GM19025 (cell line): ENCODE data around the gene GABPB1.

ENCODE experiments used
- ATAC-seq: cut with Tn5 transposase; IDR thresholded peaks from one replicate; pipeline ENCODE4 v1.9.1; 2021; ENCODE audit warnings: mild to moderate bottlenecking, low read depth, moderate library complexity; ENCODE audit not compliant: unreplicated experiment

GABPB1 gene

DNA sequence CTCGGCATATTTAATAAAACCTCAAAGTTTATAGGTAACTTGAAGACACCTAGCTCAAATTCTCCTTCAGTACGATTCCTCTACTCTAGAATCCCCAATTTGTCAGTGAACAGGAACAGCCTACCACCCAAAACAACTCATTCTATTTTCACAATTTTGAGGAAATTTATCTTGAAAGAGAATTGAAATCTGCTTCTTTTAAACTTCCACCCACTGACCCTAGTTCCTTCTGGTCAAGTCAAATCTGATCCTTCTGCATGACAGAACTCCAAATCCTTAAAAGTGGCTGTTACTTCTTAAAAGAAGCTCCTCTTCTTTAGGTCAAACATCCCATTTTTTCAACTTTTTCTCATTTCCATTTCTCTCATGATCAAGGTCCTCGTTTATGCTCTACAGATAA, 4.4 kb downstream of the GABPB1 start:
- no peak for ATAC-seq

GRCh38 chr15:50345298-50345697, 9.7 kb downstream of the GABPB1 start:
- ATAC-seq, result no peak

GRCh38 chr15:50344006-50344464, 11.0 kb downstream of the GABPB1 start:
- ATAC-seq, result no peak

GRCh38 chr15:50341616-50342136, 13.3 kb downstream of the GABPB1 start:
- no peak for ATAC-seq

GRCh38 chr15:50340416-50340815, 14.6 kb downstream of the GABPB1 start:
- ATAC-seq, result no peak

DNA sequence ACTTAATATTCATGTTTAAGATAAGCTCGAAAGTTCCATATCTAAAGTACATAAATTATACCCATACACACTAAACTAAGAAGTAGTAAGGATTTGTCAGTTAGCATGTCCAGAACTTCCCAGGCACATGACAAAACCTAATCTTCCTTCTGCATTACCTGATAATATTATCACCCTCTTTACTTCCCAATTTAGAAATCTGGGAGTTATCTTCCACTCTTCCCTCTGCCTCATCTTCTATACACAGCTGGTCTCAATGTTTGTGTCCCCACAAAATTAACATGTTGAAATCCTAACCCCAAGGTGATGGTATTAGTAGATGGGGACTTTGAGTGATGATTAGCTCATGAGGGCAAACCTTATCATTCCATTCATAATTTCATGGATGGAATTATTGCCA, 15.3 kb downstream of the GABPB1 start:
- ATAC-seq, result no peak

GRCh38 chr15:50335251-50335650, 19.7 kb downstream of the GABPB1 start:
- ATAC-seq, result no peak

- no peak for ATAC-seq
Measured at GRCh38 chr15:50333229-50333628, 21.8 kb downstream of the GABPB1 start.

DNA sequence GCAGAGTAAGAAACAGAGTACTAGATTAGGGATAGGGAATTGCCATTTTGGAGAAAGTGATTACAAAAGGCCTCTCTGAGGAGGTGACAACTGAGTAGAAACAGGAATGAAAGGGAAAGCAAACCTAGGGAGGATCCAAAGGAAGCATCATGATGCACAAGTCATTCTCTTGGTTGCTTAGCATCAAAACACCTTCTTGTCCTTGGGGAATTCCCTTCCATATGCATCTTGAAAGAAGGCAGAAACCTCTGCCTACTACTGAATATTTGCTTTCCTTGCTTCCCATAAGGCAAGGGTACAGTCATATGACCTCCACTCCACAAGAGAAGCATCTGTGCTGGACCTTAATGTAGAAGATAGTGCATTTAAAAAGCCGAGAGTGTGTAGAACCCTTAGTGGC, 24.1 kb downstream of the GABPB1 start:
- ATAC-seq, result no peak

- ATAC-seq, result no peak
Measured at GRCh38 chr15:50328116-50328515, 26.9 kb downstream of the GABPB1 start.

DNA sequence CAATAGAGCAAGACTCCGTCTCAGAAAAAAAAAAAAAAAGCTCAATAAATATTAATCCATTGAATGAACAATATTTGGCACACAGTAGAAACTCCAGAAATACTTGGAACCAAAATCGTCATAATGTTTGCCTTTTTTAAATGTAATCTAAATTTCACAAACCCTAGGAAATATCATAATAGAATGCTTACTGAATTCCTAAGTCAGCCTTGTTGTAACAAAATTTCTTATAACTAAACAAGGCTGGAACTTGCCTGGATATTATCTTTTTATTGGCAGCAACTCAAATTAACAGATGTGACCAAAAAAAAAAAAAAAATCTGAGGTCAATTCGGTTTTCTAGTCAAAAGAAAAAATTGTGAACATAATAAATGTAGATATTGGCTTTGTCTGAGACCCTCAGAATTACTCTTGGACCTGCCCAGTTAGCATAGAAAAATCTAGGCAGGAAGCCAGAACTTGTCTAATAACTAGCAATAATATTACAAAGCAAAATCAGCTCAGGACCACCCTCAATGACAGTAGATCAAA, 33.3 kb downstream of the GABPB1 start:
- no peak for ATAC-seq

- ATAC-seq, result no peak
Measured at GRCh38 chr15:50320504-50320903, 34.5 kb downstream of the GABPB1 start.

GRCh38 chr15:50318697-50319096, 36.3 kb downstream of the GABPB1 start:
- ATAC-seq, result no peak

DNA sequence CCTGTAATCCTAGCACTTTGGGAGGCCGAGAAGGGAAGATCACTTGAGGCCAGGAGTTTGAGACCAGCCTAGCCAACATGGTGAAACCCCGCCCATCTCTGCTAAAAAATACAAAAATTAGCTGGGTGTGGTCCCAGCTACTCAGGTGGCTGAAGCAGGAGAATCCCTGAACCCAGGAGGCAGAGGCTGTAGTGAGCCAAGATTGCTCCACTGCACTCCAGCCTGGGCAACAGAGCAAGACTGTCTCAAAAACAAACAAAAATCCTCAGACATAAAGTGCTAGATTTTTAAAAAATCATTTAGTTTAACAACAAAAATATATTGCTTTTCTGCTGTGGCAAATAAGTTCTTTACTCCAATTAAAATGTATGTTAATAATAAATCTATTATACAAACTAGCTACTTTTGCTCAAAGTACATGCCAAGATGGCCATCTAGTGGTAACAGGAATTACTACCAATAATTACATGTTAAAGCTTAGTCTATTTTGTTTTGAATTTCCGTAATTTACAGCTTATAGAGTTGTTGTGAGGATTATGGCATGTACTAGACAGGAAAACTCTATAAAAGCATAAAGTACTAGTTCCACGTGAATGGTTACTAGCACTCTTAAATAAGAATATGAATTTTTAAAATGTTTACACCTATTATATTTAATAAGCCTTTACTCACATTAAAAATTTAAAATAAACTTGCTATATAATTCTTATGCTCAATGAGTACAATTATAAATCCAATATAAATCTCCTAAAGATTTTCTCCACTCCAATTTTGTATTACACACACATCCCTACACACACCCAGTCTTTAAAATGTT, 39.0 kb downstream of the GABPB1 start:
- ATAC-seq, result no peak

DNA sequence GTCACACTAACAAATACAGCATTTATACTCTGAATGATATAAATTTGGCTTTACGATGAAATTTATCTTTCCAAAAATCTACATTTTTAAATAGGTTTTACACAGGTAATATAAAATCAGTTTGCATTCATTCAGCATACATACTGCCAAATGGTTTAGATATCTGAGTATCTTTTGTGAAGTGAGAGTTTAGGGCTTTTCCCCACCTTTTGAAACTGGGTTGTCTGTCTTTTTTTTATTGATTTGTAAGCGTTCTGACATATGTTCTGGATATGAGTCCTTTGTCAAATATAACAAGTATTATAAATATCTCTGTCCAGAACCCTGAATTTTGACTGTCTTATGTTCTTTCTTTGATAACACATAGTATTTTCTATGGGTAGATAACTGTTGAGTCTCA, 42.4 kb downstream of the GABPB1 start:
- no peak for ATAC-seq

DNA sequence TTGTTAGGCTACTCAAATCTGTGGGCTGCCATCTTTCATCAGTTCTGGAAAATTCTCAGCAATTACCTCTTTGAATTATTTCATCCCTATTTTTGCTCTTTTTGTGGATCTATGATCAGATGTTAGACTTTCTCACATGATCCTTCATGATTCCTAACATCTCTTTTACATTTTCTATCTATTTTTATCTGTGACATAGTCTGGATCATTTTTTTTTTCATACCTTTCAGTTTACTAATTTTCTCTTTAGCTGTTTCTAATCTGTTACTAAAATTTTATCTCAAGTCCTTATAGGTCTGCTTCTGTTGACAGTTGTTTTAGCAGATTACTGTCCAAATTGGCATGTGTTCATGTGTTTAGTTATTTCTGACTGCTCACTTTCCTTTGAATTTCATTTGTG, 47.2 kb downstream of the GABPB1 start:
- ATAC-seq, result no peak

DNA sequence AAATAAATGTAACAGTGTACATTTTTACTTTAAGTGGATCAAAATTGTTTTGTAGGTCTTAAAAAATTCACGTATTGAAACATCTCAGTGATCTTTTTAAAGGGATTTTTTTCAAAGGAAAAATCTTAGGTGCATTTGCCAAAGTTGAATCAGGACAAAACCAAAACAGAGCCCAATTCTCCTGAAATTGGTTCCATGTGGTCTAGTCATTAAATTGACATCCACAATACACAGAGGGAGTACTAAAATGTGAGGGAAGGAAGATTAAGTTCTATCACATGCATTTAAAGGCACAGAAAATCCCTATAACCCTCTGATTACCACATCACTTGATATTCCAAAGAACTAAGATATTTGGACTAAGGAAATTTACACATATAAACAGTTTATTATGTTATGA, 50.2 kb downstream of the GABPB1 start:
- no peak for ATAC-seq

DNA sequence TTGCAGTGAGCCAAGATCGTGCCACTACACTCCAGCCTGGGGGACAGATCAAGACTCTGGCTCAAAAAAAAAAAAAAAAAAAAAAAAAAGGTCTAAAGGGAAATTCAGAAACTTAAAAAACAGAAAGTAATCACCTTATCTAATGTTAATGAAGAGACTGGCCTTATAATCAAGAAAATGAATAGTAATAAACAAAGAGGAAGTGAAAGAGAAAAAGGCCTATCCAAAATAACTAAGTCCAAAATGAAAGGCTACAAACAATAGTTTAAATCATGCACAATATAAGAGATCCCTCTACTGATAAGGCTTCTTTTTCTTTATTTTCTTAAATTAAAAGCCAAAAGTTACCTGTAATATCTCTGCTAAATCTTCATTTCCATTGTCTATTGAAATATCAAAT, 52.4 kb downstream of the GABPB1 start:
- no peak for ATAC-seq

DNA sequence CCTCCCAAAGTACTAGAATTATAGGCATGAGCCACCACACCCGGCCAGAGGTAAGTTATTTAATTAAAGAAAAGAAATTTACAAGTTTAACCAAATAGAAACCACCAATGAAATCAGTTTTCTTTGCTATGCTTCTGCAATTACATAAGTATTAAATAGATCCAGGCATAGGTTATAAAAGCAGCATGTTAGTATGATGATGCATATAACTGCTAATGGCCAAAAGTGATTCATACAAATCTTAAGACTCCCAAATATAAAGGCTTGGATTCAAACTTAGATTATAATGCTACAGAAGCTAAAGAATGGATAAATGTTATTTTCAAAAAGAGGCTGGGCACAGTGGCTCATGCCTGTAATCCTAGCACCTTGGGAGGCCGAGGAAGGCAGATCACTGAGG, 56.7 kb downstream of the GABPB1 start:
- ATAC-seq, result no peak

DNA sequence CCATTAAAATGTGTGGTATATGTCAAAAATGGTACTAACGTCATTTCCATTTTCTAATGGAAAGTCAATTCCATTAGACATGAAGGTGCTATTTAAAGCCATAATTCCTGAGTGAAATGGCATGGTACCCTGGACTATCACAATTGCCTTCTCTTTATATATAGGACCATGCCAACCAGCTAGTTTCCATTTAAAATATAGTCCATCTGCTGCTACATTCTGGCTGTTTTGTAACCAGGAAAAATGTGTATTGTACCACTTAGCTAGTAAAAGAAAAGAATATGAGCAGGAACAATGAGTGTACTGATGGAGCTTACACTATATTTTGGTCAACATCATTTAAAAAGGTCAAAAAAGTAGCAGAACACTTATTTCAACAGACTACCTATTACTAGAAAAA, 59.0 kb downstream of the GABPB1 start:
- ATAC-seq, result no peak

DNA sequence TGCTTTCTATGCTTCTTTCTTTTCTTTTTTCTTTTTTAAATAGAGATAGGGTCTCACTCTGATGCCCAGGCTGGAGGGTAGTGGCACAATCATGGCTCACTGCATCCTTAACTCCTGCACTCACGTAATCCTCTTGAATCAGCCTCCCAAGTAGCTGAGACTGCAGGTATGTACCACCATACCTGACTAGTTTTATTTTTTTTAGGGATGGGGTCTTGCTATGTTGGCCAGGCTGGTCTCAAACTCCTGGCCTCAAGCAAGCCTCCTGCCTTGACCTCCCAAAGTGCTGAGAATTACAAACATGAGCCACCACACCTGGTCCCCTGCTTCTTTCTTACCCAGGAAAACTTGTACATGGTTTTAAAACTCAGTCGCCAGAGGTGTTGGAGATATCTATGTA, 65.2 kb downstream of the GABPB1 start:
- ATAC-seq, result no peak
